GM12801 (cell line): ENCODE data around the gene TNS1.

ENCODE experiments used
- CTCF ChIP-seq: IDR thresholded peaks from one replicate; pipeline ENCODE4 v1.5.1; 2011; ENCODE audit warnings: control low read depth; ENCODE audit not compliant: insufficient read length; ENCODE audit errors: extremely low read depth

Gene TNS1

GRCh38 chr2:217804338-217804737, 198.5 kb downstream of the TNS1 start:
- no peak for TF ChIP-seq CTCF

- no peak for TF ChIP-seq CTCF
Observed at GRCh38 chr2:217803653-217803960, 199.2 kb downstream of the TNS1 start.

- no peak for TF ChIP-seq CTCF
Observed at GRCh38 chr2:217802876-217803652, 199.7 kb downstream of the TNS1 start.

GRCh38 chr2:217802266-217802665, 200.5 kb downstream of the TNS1 start:
- no peak for TF ChIP-seq CTCF

- no peak for TF ChIP-seq CTCF
Observed at GRCh38 chr2:217801711-217802110, 201.1 kb downstream of the TNS1 start.

- TF ChIP-seq CTCF: no peak
Observed at GRCh38 chr2:217801115-217801531, 201.7 kb downstream of the TNS1 start.

GRCh38 chr2:217800433-217801114, 202.2 kb downstream of the TNS1 start:
- TF ChIP-seq CTCF: no peak
